ENCODE results near the gene TMEM263.
"Not testable (repeated sequence)": the region's sequence is repeated elsewhere in the genome, so short reads cannot be mapped to it uniquely, and the experiment has no call there.

Gene TMEM263

DNA sequence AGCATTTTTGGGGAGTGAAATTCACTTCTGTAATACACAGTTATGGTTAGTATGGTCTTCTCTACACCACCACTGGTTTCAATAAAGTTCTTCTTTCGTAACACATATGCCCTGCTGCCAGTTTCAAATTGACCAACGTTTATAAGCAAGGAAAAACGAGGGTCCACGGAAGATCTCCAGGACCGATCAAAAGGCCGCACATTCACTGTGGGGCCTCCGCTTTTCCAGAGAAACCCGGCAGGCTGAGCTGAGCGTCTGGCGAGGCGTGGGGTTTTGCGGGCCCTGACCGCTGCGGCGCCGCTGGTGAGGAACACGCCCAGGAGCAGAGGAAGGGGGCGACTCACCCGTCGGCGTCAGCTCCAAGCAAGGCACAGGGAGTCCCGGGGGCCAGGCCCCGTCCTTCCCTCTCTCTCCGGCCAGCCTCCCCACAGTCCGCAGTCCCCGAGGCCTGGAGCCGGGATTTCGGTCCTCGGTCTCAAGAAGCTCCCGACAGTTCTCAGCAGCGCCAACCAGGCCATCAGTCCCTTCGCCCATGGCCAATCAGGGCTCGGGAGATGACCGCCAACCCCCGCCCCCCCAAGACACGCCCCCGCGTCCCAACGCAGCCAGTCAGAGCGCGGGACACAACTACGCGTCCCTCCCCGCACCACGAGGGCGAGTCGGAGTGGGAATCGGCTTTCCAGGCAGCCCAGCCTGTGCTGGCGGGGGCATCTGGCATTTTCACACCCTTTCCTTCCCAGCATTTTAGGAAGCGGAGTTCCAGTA, 31.1 kb downstream of the TMEM263 start, which contains the start of gene MTERF2:
TSS of gene MTERF2 (minus strand) at position 522 of the 765 bp plus-strand sequence. CDS start 8,432 bp downstream, outside the sequence.
- peak; percentile 94 for DNase-seq

DNA sequence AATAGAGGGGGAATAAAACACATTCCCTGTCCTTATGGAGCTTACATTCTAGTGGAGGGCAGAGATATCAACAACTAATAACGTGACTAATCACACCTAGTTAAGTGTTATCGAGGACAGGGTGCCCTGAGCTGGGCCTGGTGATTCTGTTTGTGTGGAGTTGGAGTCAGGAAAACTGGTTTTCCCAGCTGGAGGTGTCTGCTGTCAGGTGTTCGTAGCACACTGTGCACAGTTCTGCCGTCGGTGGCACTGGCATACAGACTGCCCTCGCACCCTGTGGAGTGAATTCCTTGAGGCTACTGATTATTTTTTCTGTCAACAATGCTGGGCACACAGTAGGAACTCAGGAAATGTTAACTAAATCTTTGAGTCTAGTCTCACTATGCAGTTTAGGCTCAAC, 32.1 kb downstream of the TMEM263 start:
- no peak for DNase-seq

- DNase-seq, result no peak
Observed at GRCh38 chr12:106994579-106995220, 39.0 kb downstream of the TMEM263 start.

DNA sequence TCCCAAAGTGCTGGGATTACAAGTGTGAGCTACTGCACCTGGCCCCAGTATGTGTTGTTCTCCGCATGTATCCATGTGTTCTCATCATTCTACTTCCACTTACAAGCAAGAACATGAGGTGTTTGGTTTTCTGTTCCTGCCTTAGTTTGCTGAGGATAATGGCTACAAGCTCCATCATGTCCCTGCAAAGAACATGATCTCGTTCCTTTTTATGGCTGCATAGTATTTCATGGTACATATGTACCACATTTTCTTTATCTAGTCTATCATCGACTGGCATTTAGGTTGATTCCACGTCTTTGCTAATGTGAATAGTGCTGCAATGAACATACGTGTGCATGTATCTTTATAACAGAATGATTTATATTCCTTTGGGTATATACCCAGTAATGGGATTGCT, 40.4 kb downstream of the TMEM263 start:
- not testable (repeated sequence) for DNase-seq

GRCh38 chr12:106997916-106998315, 42.2 kb downstream of the TMEM263 start:
- no peak for DNase-seq

DNA sequence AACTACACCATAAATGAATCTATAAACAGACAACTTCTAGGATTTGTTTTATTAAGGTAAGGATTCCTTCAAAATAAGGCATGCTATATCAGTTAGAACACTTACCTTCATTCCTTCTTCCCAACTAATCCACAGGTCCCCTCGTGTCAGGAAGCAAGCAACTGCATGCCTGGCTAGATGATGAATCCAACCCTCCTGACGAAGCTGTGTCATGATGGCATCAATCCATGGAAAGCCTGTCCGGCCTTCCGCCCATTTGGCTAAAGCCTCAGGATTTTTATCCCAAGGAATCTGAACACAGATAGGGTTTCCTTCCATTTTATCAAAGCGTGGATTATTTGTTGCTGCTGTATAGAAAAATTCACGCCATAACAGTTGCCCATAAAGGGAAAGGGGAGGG, 43.7 kb downstream of the TMEM263 start:
- DNase-seq, result no peak

DNA sequence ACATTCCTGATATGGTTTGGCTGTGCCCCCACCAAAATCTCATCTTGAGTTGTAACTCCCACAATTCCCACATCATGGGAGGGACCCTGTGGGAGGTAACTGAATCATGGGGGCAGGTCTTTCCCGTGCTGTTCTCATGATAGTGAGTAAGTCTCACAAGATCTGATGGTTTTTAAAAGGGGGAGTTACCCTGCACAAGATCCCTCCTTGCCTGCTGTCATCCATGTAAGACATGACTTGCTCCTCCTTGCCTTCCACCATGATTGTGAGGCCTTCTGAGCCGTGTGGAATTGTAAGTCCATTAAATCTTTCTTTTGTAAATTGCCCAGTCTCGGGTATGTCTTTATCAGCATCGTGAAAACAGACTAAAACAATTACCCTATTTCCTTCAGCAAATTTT, 47.0 kb downstream of the TMEM263 start:
- not testable (repeated sequence) for DNase-seq

- DNase-seq, result no peak
Observed at GRCh38 chr12:107007411-107007810, 51.7 kb downstream of the TMEM263 start.

GRCh38 chr12:107011519-107011918, 55.8 kb downstream of the TMEM263 start:
- DNase-seq, result no peak

GRCh38 chr12:107012736-107013425, 57.2 kb downstream of the TMEM263 start:
- DNase-seq, result no peak

DNA sequence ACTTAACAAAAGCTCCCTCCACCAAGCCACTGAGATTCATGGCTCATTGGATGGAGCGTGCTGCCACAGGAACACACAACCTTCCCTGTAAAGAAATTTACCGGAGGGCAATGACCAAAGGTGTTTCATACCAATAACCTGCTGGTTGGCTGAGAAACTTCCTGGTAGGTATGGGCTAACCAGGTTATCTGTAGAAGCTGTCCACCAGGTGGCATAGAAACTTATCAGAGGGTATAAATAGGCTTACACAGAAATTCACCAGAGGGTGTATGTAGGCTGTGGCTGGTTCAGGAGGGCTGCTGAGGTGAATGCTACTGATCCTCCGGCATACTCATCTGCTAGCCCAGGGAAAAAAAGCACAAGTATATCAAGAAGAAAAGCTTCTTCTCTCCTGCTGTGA, 58.3 kb downstream of the TMEM263 start:
- no peak for DNase-seq

- DNase-seq, result no peak
Observed at GRCh38 chr12:107017042-107017441, 61.3 kb downstream of the TMEM263 start.

DNA sequence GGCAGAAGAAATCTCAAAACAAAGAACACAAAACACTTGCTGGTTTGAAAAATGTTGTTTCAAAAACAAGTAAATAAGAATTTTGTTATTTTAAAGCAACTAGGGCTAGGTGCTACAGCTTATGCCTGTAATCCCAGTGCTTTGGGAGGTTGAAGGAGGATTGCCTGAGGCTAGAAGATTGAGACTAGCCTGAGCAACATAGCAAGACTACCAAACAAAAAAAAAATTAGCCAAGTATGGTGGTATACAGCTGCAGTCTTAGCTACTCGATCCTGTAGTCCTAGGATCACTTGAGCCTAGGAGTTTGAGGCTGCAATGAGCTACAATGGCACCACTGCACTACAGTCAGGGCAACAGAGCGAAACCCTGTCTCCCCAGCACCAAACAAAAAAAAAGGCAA, 63.8 kb downstream of the TMEM263 start:
- no peak for DNase-seq
